Osteoblast (primary cell): Measurements from ENCODE around the gene SLC6A18. TPM values are rescaled to one million over a fixed set of nuclear protein-coding genes. Genes with fewer than 3 reads are reported as not detected.

ENCODE experiments used
- DNase-seq: peaks from one replicate; pipeline ENCODE4 v3.0.0; 2011; ENCODE audit warnings: low spot score, mixed read lengths; ENCODE audit not compliant: insufficient read length; ENCODE audit errors: missing footprints
- H2AFZ ChIP-seq: 2 replicates; pipeline ENCODE4 v1.6.0; 2011; ENCODE audit warnings: mild to moderate bottlenecking, low read length
- H3K27ac ChIP-seq: 2 replicates; pipeline ENCODE4 v1.5.1; 2011; ENCODE audit warnings: mild to moderate bottlenecking, low read depth, low read length, moderate library complexity
- H3K27me3 ChIP-seq: 2 replicates; pipeline ENCODE4 v1.6.0; 2012; ENCODE audit warnings: mild to moderate bottlenecking, control low read depth, inconsistent platforms, low read length, moderate library complexity; ENCODE audit not compliant: insufficient read depth
- H3K36me3 ChIP-seq: 2 replicates; pipeline ENCODE4 v1.5.1; 2011; ENCODE audit warnings: mild to moderate bottlenecking, low read length, control low read depth, moderate library complexity; ENCODE audit not compliant: insufficient read depth
- H3K4me1 ChIP-seq: 2 replicates; pipeline ENCODE4 v1.5.1; 2011; ENCODE audit warnings: mild to moderate bottlenecking, low read length, control low read depth, moderate library complexity; ENCODE audit not compliant: insufficient read depth
- H3K4me2 ChIP-seq: 2 replicates; pipeline ENCODE4 v1.6.0; 2011; ENCODE audit warnings: mild to moderate bottlenecking, low read length; ENCODE audit not compliant: insufficient read depth
- H3K4me3 ChIP-seq: fragments of 200-600 bp; sonication (generic); 3 replicates; pipeline ENCODE4 v1.5.1; 2012; ENCODE audit warnings: mild to moderate bottlenecking, low read length, inconsistent platforms; ENCODE audit not compliant: insufficient read depth
- H3K79me2 ChIP-seq: 2 replicates; pipeline ENCODE4 v1.6.0; 2012; ENCODE audit warnings: mild to moderate bottlenecking, low read length, control low read depth, inconsistent platforms; ENCODE audit not compliant: insufficient read depth
- H3K9me3 ChIP-seq: 2 replicates; pipeline ENCODE4 v1.5.1; 2011; ENCODE audit warnings: low read depth, low read length, control low read depth
- H4K20me1 ChIP-seq: 2 replicates; pipeline ENCODE4 v1.6.0; 2012; ENCODE audit warnings: mild to moderate bottlenecking, low read length, control low read depth; ENCODE audit not compliant: insufficient read depth
- total RNA-seq: library from RNA; depleted of rRNA; stranded (reverse); fragments of >200 nt; gene quantifications from 2 replicates; pipeline ENCODE4 v1.2.3, GENCODE V29; 2012
- TF ChIP-seq, protein P1 (sequence below): IDR thresholded peaks from 2 replicates; pipeline ENCODE4 v1.5.1; 2011; ENCODE audit warnings: mild to moderate bottlenecking, low read depth, low read length, moderate library complexity; ENCODE audit errors: extremely low read depth

Gene SLC6A18
- total RNA-seq, 1 donor, result not detected

DNA sequence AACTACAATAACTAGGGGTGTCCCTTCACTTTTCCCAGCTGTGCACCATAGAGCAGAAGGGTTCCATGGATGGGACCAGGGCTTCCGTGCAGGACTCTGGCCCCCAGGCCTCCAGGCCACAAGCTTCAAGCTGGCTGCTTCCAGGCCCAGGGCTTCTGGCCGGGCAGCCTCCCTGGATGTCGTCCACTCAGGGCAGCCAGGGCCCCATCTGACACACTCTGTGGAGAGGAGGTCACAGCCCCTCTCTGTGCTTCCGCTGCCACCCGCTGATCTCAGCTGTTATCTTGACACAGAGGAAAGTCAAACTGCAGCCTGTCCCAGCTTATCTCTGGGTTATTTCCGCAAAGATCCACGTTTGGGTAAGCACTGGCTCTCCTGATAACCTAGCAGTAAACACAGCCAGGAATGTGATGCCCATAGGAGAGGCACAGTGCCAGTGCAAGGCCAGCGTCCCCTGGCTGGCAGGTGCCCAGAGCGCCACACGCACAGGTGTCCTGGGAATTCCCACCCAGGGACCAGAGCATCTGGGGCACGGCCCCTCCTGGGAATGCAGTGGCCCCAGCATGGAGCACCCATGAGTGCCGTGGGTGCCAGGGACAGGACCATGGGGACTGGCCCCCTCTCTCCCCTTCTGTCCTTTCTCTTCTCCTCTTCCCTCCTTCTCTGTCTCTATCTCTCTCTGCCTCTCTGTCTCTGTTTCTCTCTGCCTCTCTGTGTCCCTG, 39.4 kb upstream of the SLC6A18 start:
- Histone ChIP-seq H3K79me2 (no peaks in the 10 kb centered on the region), H3K4me3 (no peak overlapping the region), H2AFZ (no peak overlapping the region), H3K27me3 (peaks cover 14% of the 10 kb centered on the region), H3K9me3 (no peaks in the 10 kb centered on the region), H3K4me2 (no peak overlapping the region), H4K20me1 (no peaks in the 10 kb centered on the region), H3K27ac (no peak overlapping the region), H3K4me1 (no peaks in the 10 kb centered on the region), H3K36me3 (no peaks in the 10 kb centered on the region)
- DNase-seq, result no peak
- TF ChIP-seq, protein P1, sequence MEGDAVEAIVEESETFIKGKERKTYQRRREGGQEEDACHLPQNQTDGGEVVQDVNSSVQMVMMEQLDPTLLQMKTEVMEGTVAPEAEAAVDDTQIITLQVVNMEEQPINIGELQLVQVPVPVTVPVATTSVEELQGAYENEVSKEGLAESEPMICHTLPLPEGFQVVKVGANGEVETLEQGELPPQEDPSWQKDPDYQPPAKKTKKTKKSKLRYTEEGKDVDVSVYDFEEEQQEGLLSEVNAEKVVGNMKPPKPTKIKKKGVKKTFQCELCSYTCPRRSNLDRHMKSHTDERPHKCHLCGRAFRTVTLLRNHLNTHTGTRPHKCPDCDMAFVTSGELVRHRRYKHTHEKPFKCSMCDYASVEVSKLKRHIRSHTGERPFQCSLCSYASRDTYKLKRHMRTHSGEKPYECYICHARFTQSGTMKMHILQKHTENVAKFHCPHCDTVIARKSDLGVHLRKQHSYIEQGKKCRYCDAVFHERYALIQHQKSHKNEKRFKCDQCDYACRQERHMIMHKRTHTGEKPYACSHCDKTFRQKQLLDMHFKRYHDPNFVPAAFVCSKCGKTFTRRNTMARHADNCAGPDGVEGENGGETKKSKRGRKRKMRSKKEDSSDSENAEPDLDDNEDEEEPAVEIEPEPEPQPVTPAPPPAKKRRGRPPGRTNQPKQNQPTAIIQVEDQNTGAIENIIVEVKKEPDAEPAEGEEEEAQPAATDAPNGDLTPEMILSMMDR, result no peak

DNA sequence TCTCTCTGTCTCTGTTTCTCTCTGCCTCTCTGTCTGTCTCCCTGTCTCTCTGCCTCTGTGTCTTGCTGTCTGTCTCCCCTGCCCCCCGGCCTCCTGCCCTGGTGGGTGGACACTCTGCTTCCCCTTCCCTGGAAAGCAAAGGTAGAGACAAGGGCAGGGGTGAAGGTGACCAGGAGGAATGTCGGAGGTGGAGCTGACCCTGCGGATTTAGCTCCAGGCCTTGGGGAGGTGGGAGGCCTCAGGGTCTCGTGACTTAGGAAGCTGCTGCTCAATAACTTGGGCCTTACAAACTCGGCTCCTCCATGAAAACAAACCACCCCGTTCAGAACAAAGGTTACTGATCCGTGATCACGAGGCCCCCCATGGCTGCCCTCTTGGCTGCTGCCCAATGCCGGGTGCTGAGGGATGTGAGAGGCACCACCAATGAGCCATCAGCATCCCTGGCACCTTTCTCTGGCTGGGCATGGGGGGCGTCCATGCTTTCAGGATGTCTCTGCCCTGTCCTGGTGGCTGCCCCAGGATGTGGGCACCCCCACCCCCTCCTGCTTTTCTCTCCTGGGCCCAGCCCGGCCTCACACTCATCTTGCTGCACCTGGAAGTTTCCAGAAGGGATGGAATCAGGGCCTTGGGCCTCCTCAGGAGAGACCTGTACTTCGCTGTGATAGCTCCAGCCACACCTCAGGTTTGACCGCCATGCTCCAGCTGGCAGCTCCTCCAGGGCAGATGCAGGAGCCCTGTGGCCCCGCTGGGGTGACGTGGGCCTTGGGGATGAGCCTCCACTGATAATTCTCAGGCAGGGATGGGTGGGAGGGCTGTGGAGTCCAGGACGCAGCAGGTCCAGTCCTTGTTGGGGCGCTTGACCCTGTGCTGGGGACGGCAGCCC, 38.6 kb upstream of the SLC6A18 start:
- no peaks in the 10 kb centered on the region for H3K36me3 ChIP-seq
- H3K27ac ChIP-seq, result no peak overlapping the region
- H3K4me3 ChIP-seq, result no peak overlapping the region
- no peak for DNase-seq
- no peak overlapping the region for H2AFZ ChIP-seq
- H4K20me1 ChIP-seq, result no peaks in the 10 kb centered on the region
- H3K79me2 ChIP-seq, result no peaks in the 10 kb centered on the region
- TF ChIP-seq, protein P1, result no peak
- no peaks in the 10 kb centered on the region for H3K4me1 ChIP-seq
- H3K4me2 ChIP-seq, result no peak overlapping the region
- H3K9me3 ChIP-seq, result no peaks in the 10 kb centered on the region
- peaks cover 16% of the 10 kb centered on the region for H3K27me3 ChIP-seq

DNA sequence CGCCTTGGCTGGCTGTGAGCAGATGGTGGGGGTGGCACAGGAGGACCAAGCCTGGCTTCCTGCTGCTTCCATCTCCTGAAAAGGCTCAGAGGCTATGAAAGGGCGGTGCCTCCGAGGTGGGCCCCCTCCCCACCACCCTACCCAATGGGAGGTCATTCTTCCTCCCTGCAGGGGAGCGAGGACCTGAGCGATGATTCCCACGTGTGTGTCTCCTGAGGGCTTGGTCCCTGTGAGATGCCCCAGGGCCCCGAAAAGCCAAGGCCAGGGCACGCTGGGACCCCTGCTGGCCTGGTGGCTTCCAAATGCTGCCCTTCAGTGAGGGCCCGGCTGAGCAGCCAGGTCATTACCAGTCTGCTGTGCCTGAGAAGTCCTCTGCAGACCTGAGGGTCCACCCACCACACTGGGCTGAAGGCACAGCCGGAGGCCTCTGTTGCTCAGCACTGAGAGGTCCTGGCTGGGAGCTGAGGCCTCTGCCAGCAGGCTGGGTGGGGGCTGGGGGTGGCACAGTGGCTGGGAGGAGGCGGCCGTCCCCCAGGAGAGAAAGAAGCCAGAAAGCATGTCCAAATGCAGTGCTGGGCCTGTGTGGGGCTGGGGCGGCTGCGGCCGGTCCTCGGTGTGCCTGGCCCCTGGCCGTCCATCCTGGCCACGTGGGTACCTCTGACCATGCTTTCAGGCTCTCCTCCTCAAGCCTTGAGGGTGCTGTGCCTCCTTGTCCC, 37.8 kb upstream of the SLC6A18 start:
- H4K20me1 ChIP-seq, result no peaks in the 10 kb centered on the region
- H2AFZ ChIP-seq, result no peak overlapping the region
- peaks cover 16% of the 10 kb centered on the region for H3K27me3 ChIP-seq
- H3K36me3 ChIP-seq, result no peaks in the 10 kb centered on the region
- H3K4me3 ChIP-seq, result no peak overlapping the region
- TF ChIP-seq, protein P1, result no peak
- no peaks in the 10 kb centered on the region for H3K79me2 ChIP-seq
- no peak overlapping the region for H3K27ac ChIP-seq
- no peaks in the 10 kb centered on the region for H3K4me1 ChIP-seq
- no peaks in the 10 kb centered on the region for H3K9me3 ChIP-seq
- no peak overlapping the region for H3K4me2 ChIP-seq
- no peak for DNase-seq

DNA sequence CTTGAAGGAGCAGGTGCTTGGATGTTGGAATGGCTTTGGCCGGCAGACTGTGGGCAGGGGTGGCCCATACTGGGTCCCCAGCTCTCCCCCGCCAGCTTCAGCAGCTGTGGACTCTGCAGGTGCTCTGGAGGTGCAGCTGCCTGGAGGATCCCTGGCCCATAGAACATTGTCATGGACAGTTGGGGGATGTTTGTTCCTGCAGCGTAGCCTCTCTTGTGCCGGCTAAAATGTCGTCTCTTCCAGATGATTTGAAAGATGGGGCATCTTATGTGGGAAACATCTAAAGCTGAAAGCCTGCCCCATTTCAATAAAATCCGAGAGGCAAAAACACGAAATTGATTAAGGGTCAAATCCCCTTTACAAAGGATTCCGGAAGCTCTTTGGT, 37.2 kb upstream of the SLC6A18 start:
- Histone ChIP-seq H3K4me3 (no peak overlapping the region), H3K36me3 (no peaks in the 10 kb centered on the region), H3K4me1 (no peaks in the 10 kb centered on the region), H3K27ac (no peak overlapping the region), H4K20me1 (no peaks in the 10 kb centered on the region), H3K79me2 (no peaks in the 10 kb centered on the region), H3K9me3 (no peaks in the 10 kb centered on the region), H2AFZ (no peak overlapping the region), H3K4me2 (no peak overlapping the region), H3K27me3 (peaks cover 11% of the 10 kb centered on the region)
- TF ChIP-seq, protein P1, result no peak
- DNase-seq, result no peak
